K562 (cell line): ENCODE measurements around the gene ICAM3. TPM values are rescaled to one million over a fixed set of nuclear protein-coding genes. Genes with fewer than 3 reads are reported as not detected.

ENCODE experiments used
- ARID4B ChIP-seq: sonication (generic); formaldehyde crosslinking; IDR thresholded peaks from 2 replicates; pipeline ENCODE4 v1.8.0; 2022; ENCODE audit warnings: mild to moderate bottlenecking, missing genetic modification reagents
- ATF3 ChIP-seq, 2 experiments: fragments of 450-650 bp in 1 of 2; sonication (generic) in 1 of 2; formaldehyde crosslinking in 1 of 2; IDR thresholded peaks in 1 of 2; conservative IDR thresholded peaks in 1 of 2; 2 replicates each; pipeline versions ENCODE4 v1.6.1 to v1.8.1; 2016 to 2023; ENCODE audit warnings: mild to moderate bottlenecking in 2 of 2, moderate library complexity in 2 of 2, inconsistent platforms in 1 of 2, missing genetic modification reagents in 1 of 2
- DPF2 ChIP-seq: fragments of 450-650 bp; IDR thresholded peaks from 2 replicates; pipeline ENCODE4 v1.6.1; 2016
- FOXJ3 ChIP-seq: sonication (generic); formaldehyde crosslinking; IDR thresholded peaks from 2 replicates; pipeline ENCODE4 v1.4.0; 2020; ENCODE audit warnings: mild to moderate bottlenecking, missing genetic modification reagents
- JUND ChIP-seq, 2 experiments: IDR thresholded peaks; 2 replicates in 1 of 2; 3 replicates in 1 of 2; pipeline ENCODE4 v1.6.1; 2011; ENCODE audit warnings: borderline replicate concordance in 2 of 2, low read depth in 2 of 2, low read length in 2 of 2, improper control_type of control experiment in 1 of 2, missing biosample characterization in 1 of 2, missing genetic modification characterization in 1 of 2, missing genetic modification reagents in 1 of 2
- LARP7 ChIP-seq: fragments of 450-650 bp; IDR thresholded peaks from 2 replicates; pipeline ENCODE4 v1.6.1; 2016
- MBD2 ChIP-seq: sonication (generic); IDR thresholded peaks from 2 replicates; pipeline ENCODE4 v1.6.1; 2016; ENCODE audit warnings: low read depth, borderline replicate concordance
- MTA3 ChIP-seq: fragments of 450-650 bp; formaldehyde crosslinking; IDR thresholded peaks from 2 replicates; pipeline ENCODE4 v1.6.1; 2017; ENCODE audit warnings: mild to moderate bottlenecking, borderline replicate concordance
- NFE2 ChIP-seq: IDR thresholded peaks from 2 replicates; pipeline ENCODE4 v1.6.1; 2014; ENCODE audit warnings: antibody characterized with exemption, low read depth
- PHF21A ChIP-seq: fragments of 450-650 bp; IDR thresholded peaks from 2 replicates; pipeline ENCODE4 v1.6.1; 2017; ENCODE audit warnings: low read depth, borderline replicate concordance
- POLR2AphosphoS5 ChIP-seq: IDR thresholded peaks from 2 replicates; pipeline ENCODE4 v1.6.1; 2011; ENCODE audit warnings: mild to moderate bottlenecking, low read depth, low read length, moderate library complexity; ENCODE audit not compliant: control insufficient read depth, insufficient read depth
- RNF2 ChIP-seq: sonication (generic); IDR thresholded peaks from 2 replicates; pipeline ENCODE4 v1.6.1; 2016
- YY1 ChIP-seq, 3 experiments: IDR thresholded peaks; 2 replicates each; pipeline ENCODE4 v1.6.1; 2011; ENCODE audit warnings: low read length in 2 of 3, mild to moderate bottlenecking in 2 of 3, moderate library complexity in 2 of 3, borderline replicate concordance in 1 of 3, control low read depth in 1 of 3, low read depth in 1 of 3; ENCODE audit not compliant: insufficient read depth in 3 of 3, insufficient replicate concordance in 2 of 3, control insufficient read depth in 1 of 3, insufficient read length in 1 of 3; ENCODE audit errors: extremely low read depth in 1 of 3
- ZNF740 ChIP-seq, 3 experiments: fragments of 200-800 bp in 1 of 3; sonication (Bioruptor generic) in 1 of 3; sonication (generic) in 1 of 3; formaldehyde crosslinking in 1 of 3; IDR thresholded peaks; 2 replicates each; pipeline versions ENCODE4 v1.6.1 to v1.8.0; 2016 to 2022; ENCODE audit warnings: mild to moderate bottlenecking in 2 of 3, missing compliant biosample characterization in 2 of 3, missing genetic modification characterization in 2 of 3, missing genetic modification reagents in 1 of 3
- polyA plus RNA-seq, 8 experiments: library from polyadenylated mRNA; depleted of rRNA in 4 of 8; stranded (reverse) in 5 of 8; unstranded in 3 of 8; fragments of >200 nt; fragmentation: Nextera tagmentation in 2 of 8; fragmentation: Illumina TruSeq in 1 of 8; extraction: Ambion mirVana in 2 of 8; extraction: Trizol in 1 of 8; gene quantifications; 2 replicates each; pipeline versions ENCODE4 v1.2.1 to v1.2.3, GENCODE V29; 2011 to 2014; ENCODE audit warnings: inconsistent platforms in 1 of 8, missing spikeins in 1 of 8
- total RNA-seq, 7 experiments: library from RNA; depleted of rRNA in 6 of 7; stranded (reverse); fragments of >200 nt in 6 of 7; fragmentation: Illumina TruSeq in 2 of 7; extraction: Trizol in 2 of 7; gene quantifications; 2 replicates each; pipeline versions ENCODE4 v1.2.1 to v1.2.3, GENCODE V29; 2011 to 2021; ENCODE audit warnings: low replicate concordance in 1 of 7

ICAM3 gene
- total and polyA plus RNA-seq, 9 of the 15 experiments (the other 6 are each of a cell fraction or from before 2014, with no cell fraction given) = 6.5 to 39.5 (median 24.2) TPM

- TF ChIP-seq ARID4B (CRISPR knock-in tag) (0 out of 2 replicates have a peak, but pooled peaks have one; percentile 22), PHF21A (peak; percentile 94), NFE2 (peak; percentile 61), POLR2AphosphoS5 (no peak), YY1 (IDR thresholded peaks at IDR 0.05; ENCODE audit: borderline replicate concordance in 1 of 3, control insufficient read depth in 1 of 3, extremely low read depth in 1 of 3, insufficient read depth in 3 of 3, insufficient read length in 1 of 3, insufficient replicate concordance in 2 of 3, low read depth in 1 of 3, low read length in 2 of 3) (peak in 1 of 3 experiments; percentile 65), MBD2 (0 out of 2 replicates have a peak, but pooled peaks have one; percentile 20), ZNF740 (CRISPR knock-in tag; IDR thresholded peaks at IDR 0.05) (peak; percentile 86), ZNF740 (tag; IDR thresholded peaks at IDR 0.05) (peak in 1 of 2 experiments; percentile 31; a peak in 1 of 4 replicates), FOXJ3 (no peak), MTA3 (0 out of 2 replicates have a peak, but pooled peaks have one; percentile 20), RNF2 (no peak), JUND (IDR thresholded peaks at IDR 0.05; ENCODE audit: borderline replicate concordance, low read depth, low read length) (peak; percentile 76), JUND (tag; IDR thresholded peaks at IDR 0.05; ENCODE audit: borderline replicate concordance, low read depth, low read length) (peak; percentile 41; the same call in 1 of the 3 replicates), ATF3 (IDR thresholded peaks at IDR 0.05) (peak; percentile 63), ATF3 (CRISPR knock-in tag; conservative IDR thresholded peaks at IDR 0.05) (no peak), LARP7 (no peak), DPF2 (0 out of 2 replicates have a peak, but pooled peaks have one; percentile 44)
These were observed 34.2 kb downstream of the ICAM3 start (continued) for GRCh38 chr19:10305139-10305806.
